Neural cell (in vitro differentiated cells): ENCODE results near the gene MMP7.

ENCODE experiments used
- CTCF ChIP-seq: fragments of 450-650 bp; IDR thresholded peaks from 2 replicates; pipeline ENCODE4 v1.5.1; 2014; ENCODE audit warnings: antibody characterized with exemption, mild to moderate bottlenecking, moderate library complexity; ENCODE audit not compliant: poor library complexity, severe bottlenecking
- EZH2 ChIP-seq: fragments of 200-600, 300-800 bp; shearing (Covaris generic), sonication (generic); IDR thresholded peaks from 2 replicates; pipeline ENCODE4 v1.6.1; 2014; ENCODE audit warnings: antibody characterized with exemption, low read length, borderline replicate concordance, mild to moderate bottlenecking; ENCODE audit not compliant: insufficient read depth, poor library complexity, severe bottlenecking
- POLR2AphosphoS5 ChIP-seq: IDR thresholded peaks from 2 replicates; pipeline ENCODE4 v1.6.1; 2012
- RAD21 ChIP-seq: fragments of 450-650 bp; conservative IDR thresholded peaks from 2 replicates; pipeline ENCODE4 v1.6.1; 2014; ENCODE audit warnings: antibody characterized with exemption, mild to moderate bottlenecking, moderate library complexity

DNA sequence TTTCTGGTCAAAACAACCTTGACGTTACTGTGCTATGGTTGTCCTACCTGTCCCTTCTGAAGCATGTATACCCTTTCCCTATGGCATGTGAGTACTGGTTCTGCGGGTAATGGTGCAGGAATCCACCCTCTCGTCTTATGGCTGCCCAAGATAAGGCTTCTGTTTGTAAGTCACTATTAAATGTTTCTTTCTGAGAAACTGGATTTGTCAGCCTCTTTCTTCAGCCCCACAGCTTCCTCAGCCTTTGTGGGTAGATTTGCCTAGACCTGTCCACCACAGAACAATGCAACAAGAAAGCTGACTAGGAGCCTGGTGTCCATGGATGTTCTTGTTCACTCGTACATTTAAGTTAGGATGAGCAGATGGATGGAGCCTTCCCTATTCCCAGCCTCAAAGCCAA, 14.4 kb downstream of the MMP7 start:
- TF ChIP-seq POLR2AphosphoS5 = no peak
- TF ChIP-seq RAD21 = no peak
- no peak for TF ChIP-seq CTCF
- no peak for TF ChIP-seq EZH2
